ENCODE measurements around the gene CST3.

DNA sequence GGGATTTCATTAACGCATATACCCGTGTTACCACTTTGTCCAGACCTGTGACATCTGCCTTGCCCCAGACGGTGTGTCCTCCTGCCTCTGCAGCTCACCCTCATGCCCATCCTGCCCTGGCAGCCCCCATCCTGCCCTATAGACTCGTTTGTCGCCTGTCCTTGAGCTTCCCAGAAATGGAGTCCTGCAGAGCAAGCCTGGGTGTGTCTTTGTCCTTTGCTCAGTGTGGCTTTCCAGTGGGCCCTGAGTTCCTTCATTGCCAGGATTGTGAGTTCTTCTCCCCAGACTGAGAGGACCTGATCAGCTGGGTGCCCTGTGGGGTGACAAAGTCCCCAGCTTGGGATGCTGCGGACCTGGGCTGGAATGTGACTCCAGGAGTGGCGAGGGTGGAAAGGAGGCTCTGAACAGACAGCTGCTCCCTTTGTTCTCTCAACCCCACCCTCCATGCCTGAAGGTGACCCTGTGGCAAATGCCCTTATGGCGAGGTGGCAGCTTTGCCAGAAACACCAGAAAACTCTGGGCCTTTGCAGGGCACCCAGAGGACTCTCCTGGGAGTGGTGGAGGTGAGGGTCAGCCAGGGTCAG, 2.4 kb upstream of the CST3 start:
- TF ChIP-seq, protein P1, sequence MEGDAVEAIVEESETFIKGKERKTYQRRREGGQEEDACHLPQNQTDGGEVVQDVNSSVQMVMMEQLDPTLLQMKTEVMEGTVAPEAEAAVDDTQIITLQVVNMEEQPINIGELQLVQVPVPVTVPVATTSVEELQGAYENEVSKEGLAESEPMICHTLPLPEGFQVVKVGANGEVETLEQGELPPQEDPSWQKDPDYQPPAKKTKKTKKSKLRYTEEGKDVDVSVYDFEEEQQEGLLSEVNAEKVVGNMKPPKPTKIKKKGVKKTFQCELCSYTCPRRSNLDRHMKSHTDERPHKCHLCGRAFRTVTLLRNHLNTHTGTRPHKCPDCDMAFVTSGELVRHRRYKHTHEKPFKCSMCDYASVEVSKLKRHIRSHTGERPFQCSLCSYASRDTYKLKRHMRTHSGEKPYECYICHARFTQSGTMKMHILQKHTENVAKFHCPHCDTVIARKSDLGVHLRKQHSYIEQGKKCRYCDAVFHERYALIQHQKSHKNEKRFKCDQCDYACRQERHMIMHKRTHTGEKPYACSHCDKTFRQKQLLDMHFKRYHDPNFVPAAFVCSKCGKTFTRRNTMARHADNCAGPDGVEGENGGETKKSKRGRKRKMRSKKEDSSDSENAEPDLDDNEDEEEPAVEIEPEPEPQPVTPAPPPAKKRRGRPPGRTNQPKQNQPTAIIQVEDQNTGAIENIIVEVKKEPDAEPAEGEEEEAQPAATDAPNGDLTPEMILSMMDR (IDR thresholded peaks at IDR 0.05): no peak
- no peak for TF ChIP-seq EZH2 (IDR thresholded peaks at IDR 0.05; ENCODE audit: borderline replicate concordance, insufficient read depth, low read depth, low read length, poor library complexity, severe bottlenecking)

Measured in B cell (primary cell).